Spleen (tissue), 11 donors: ENCODE data around the gene NRG3. TPM values are rescaled to one million over a fixed set of nuclear protein-coding genes. Genes with fewer than 3 reads are reported as not detected.

Experiments
- DNase-seq: peaks from one replicate; pipeline ENCODE4 v3.0.0-alpha.2; 2020
- H3K27ac ChIP-seq, 8 donors: fragments of 200-600 bp; sonication (generic) in 7 of 8; 1 replicate in 4 of 8; 2 replicates in 4 of 8; pipeline versions ENCODE4 v1.5.0 to v1.8.0; 2016 to 2021; ENCODE audit warnings: inconsistent platforms in 4 of 8, mild to moderate bottlenecking in 4 of 8, moderate library complexity in 1 of 8
- H3K27me3 ChIP-seq, 7 donors: fragments of 200-600 bp; sonication (generic) in 6 of 7; replicated peaks in 1 of 7; 1 replicate in 4 of 7; 2 replicates in 3 of 7; pipeline versions ENCODE4 v1.5.0 to v1.8.0; 2016 to 2021; ENCODE audit warnings: inconsistent platforms in 3 of 7, mild to moderate bottlenecking in 1 of 7
- H3K36me3 ChIP-seq, 6 donors: fragments of 200-600 bp; sonication (generic) in 5 of 6; 1 replicate in 4 of 6; 2 replicates in 2 of 6; pipeline versions ENCODE4 v1.5.0 to v1.8.0; 2016 to 2021; ENCODE audit warnings: inconsistent platforms in 2 of 6
- H3K4me1 ChIP-seq, 6 donors: fragments of 200-600 bp; sonication (generic) in 5 of 6; 1 replicate in 3 of 6; 2 replicates in 3 of 6; pipeline versions ENCODE4 v1.5.0 to v1.8.0; 2016 to 2021; ENCODE audit warnings: inconsistent platforms in 3 of 6
- H3K4me3 ChIP-seq, 8 donors: fragments of 200-600 bp; sonication (generic) in 7 of 8; 1 replicate in 4 of 8; 2 replicates in 4 of 8; pipeline versions ENCODE4 v1.5.0 to v1.8.0; 2016 to 2021; ENCODE audit warnings: inconsistent platforms in 4 of 8, mild to moderate bottlenecking in 4 of 8, moderate library complexity in 2 of 8
- H3K9me3 ChIP-seq, 8 donors: fragments of 200-600 bp; sonication (generic) in 7 of 8; 1 replicate in 4 of 8; 2 replicates in 4 of 8; pipeline versions ENCODE4 v1.5.0 to v1.8.0; 2016 to 2021; ENCODE audit warnings: inconsistent platforms in 4 of 8
- POLR2A ChIP-seq, 3 donors: fragments of 450-650 bp; IDR thresholded peaks; one replicate each; pipeline ENCODE4 v1.5.1; 2017; ENCODE audit warnings: antibody characterized with exemption in 3 of 3, mild to moderate bottlenecking in 1 of 3
- POLR2AphosphoS5 ChIP-seq, 3 donors: sonication (generic); formaldehyde crosslinking; IDR thresholded peaks; one replicate each; pipeline ENCODE4 v1.5.1; 2017; ENCODE audit warnings: antibody characterized with exemption in 3 of 3
- WGBS, 5 donors: extraction: QIAGEN DNeasy Blood & Tissue Kit in 3 of 5; methylation state at CpG; one replicate each; pipeline versions ENCODE4 v1.1.5 to v1.1.7; 2013 to 2018; 5-methylcytosine and 5-hydroxymethylcytosine counted together
- intact Hi-C: fragments of 100-400 bp; cut with DNase I; formaldehyde crosslinking; loops from one replicate; pipeline ENCODE4 v1.15.0; 2023; ENCODE audit warnings: low total_unique reads
- polyA plus RNA-seq, 3 donors: library from polyadenylated mRNA; stranded (reverse); fragments of 200-250 nt; gene quantifications; one replicate each; pipeline ENCODE4 v1.2.1, GENCODE V29; 2013
- total RNA-seq, 7 donors: library from RNA; depleted of rRNA in 3 of 7; stranded (reverse); fragments of >200 nt in 3 of 7; fragmentation: NEBNext Ultra II Directional in 4 of 7; extraction: Animal tissue kit (Norgen Biotek cat#: 25700) in 4 of 7; gene quantifications; one replicate each; pipeline versions ENCODE4 v1.1.0 to v1.2.1, GENCODE V29; 2016 to 2021
- TF ChIP-seq, protein P1 (sequence below), 11 experiments: fragments of 200-600 bp in 7 of 11; fragments of 450-650 bp in 4 of 11; sonication (generic) in 4 of 11; IDR thresholded peaks in 8 of 11; conservative IDR thresholded peaks in 3 of 11; 1 replicate in 7 of 11; 2 replicates in 4 of 11; pipeline versions ENCODE4 v1.4.0 to v1.8.0; 2016 to 2021; ENCODE audit warnings: antibody characterized with exemption in 11 of 11, inconsistent platforms in 4 of 11, mild to moderate bottlenecking in 1 of 11
- donor health status: healthy with polysubstance abuse.
- donor health status: DM: no; HTN: no; CAD: no; lungs with moderate emphysema.
- donor health status: DM: no; HTN: no; CAD: no.
- donor health status: Bipolar disorder and iron deficiency.
- donor health status: healthy.
- donor health status: DM: no; HTN: no; CAD: no.
- donor health status: DM: yes; HTN: yes; CAD: no.

The NRG3 gene
- total and polyA plus RNA-seq, 10 donors = 0.10 to 0.22 (median 0.21) TPM; not detected in 7

GRCh38 chr10:82938331-82938730 lies 1063.3 kb downstream of the NRG3 start:
- no peak overlapping the region for H3K27ac ChIP-seq
- H3K36me3 ChIP-seq = no peaks in the 10 kb centered on the region
- intact Hi-C loops = no loop called here
- H3K27me3 ChIP-seq = no peaks in the 10 kb centered on the region
- no peak for DNase-seq
- H3K4me3 ChIP-seq = no peak overlapping the region
- WGBS, 5 donors = 59 to 74% (median 69%) methylated on average over 2 to 4 of the region's 4 CpGs
- H3K9me3 ChIP-seq = no peaks in the 10 kb centered on the region
- H3K4me1 ChIP-seq = no peaks in the 10 kb centered on the region
- TF ChIP-seq, protein P1, sequence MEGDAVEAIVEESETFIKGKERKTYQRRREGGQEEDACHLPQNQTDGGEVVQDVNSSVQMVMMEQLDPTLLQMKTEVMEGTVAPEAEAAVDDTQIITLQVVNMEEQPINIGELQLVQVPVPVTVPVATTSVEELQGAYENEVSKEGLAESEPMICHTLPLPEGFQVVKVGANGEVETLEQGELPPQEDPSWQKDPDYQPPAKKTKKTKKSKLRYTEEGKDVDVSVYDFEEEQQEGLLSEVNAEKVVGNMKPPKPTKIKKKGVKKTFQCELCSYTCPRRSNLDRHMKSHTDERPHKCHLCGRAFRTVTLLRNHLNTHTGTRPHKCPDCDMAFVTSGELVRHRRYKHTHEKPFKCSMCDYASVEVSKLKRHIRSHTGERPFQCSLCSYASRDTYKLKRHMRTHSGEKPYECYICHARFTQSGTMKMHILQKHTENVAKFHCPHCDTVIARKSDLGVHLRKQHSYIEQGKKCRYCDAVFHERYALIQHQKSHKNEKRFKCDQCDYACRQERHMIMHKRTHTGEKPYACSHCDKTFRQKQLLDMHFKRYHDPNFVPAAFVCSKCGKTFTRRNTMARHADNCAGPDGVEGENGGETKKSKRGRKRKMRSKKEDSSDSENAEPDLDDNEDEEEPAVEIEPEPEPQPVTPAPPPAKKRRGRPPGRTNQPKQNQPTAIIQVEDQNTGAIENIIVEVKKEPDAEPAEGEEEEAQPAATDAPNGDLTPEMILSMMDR (IDR thresholded peaks at IDR 0.05 in 8 of 11, conservative IDR thresholded peaks at IDR 0.05 in 3 of 11) = no peak
- no peak for TF ChIP-seq POLR2AphosphoS5 (IDR thresholded peaks at IDR 0.05)
- TF ChIP-seq POLR2A (IDR thresholded peaks at IDR 0.05) = no peak

GRCh38 chr10:82942286-82943099 lies 1067.5 kb downstream of the NRG3 start:
- Histone ChIP-seq H3K9me3 (peaks cover 0 to 15% (median 11%) of the 10 kb centered on the region in 8 donors), H3K4me1 (no peaks in the 10 kb centered on the region), H3K27me3 (no peaks in the 10 kb centered on the region), H3K4me3 (no peak overlapping the region), H3K36me3 (no peaks in the 10 kb centered on the region), H3K27ac (peak overlapping the region in 4 of 8 donors; percentile 21 to 53 (median 35))
- WGBS, 5 donors = 53 to 71% (median 62%) methylated on average over 3 of the region's 3 CpGs
- no peak for DNase-seq
- TF ChIP-seq POLR2A (IDR thresholded peaks at IDR 0.05) (no peak), POLR2AphosphoS5 (IDR thresholded peaks at IDR 0.05) (no peak)
- TF ChIP-seq, protein P1 (IDR thresholded peaks at IDR 0.05 in 8 of 11, conservative IDR thresholded peaks at IDR 0.05 in 3 of 11) = no peak
- intact Hi-C loops = no loop called here

DNA sequence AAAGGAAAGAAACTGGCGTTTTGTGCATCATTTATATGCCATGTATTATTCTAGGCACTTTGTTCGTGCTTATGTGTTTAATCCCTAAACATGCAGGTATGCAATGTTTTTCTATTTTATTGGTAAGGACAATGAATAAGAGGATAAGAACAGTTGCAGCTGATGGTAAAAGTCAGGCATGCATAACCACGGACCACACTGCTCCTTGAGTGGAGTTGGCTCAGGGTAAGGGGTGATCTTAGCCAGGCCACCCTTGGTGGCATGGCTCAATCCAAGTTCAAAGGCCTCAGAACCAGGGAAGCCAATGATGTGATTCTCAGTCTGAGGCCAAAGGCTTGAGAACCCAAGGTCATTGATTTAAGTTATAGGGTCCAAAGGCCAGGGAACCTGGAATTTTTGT lies 1068.1 kb downstream of the NRG3 start:
- peaks cover 0 to 15% (median 11%) of the 10 kb centered on the region in 8 donors for H3K9me3 ChIP-seq
- intact Hi-C loops = no loop called here
- H3K27me3 ChIP-seq = no peaks in the 10 kb centered on the region
- H3K27ac ChIP-seq = peak overlapping the region in 2 of 8 donors; percentile 36 to 53
- WGBS, 5 donors = 54 to 65% (median 57%) methylated on average over 3 of the region's 3 CpGs
- no peaks in the 10 kb centered on the region for H3K36me3 ChIP-seq
- no peaks in the 10 kb centered on the region for H3K4me1 ChIP-seq
- DNase-seq = no peak
- H3K4me3 ChIP-seq = no peak overlapping the region
- TF ChIP-seq POLR2AphosphoS5 (IDR thresholded peaks at IDR 0.05) (no peak), POLR2A (IDR thresholded peaks at IDR 0.05) (no peak)
- TF ChIP-seq, protein P1 (IDR thresholded peaks at IDR 0.05 in 8 of 11, conservative IDR thresholded peaks at IDR 0.05 in 3 of 11) = no peak

GRCh38 chr10:82949816-82950575 lies 1075.0 kb downstream of the NRG3 start:
- Histone ChIP-seq H3K4me1 (no peaks in the 10 kb centered on the region), H3K4me3 (no peak overlapping the region), H3K9me3 (peaks cover 0 to 19% (median 8%) of the 10 kb centered on the region in 8 donors), H3K27me3 (no peaks in the 10 kb centered on the region), H3K36me3 (no peaks in the 10 kb centered on the region), H3K27ac (no peak overlapping the region)
- intact Hi-C loops = no loop called here
- DNase-seq = no peak
- WGBS, 5 donors = 70 to 86% (median 78%) methylated on average over 2 of the region's 2 CpGs
- no peak for TF ChIP-seq POLR2A (IDR thresholded peaks at IDR 0.05)
- TF ChIP-seq, protein P1 (IDR thresholded peaks at IDR 0.05 in 8 of 11, conservative IDR thresholded peaks at IDR 0.05 in 3 of 11) = no peak
- no peak for TF ChIP-seq POLR2AphosphoS5 (IDR thresholded peaks at IDR 0.05)
